HG03039 (cell line): Measurements from ENCODE around the gene TWNK.

Source experiments
- ATAC-seq: cut with Tn5 transposase; IDR thresholded peaks from one replicate; pipeline ENCODE4 v1.9.1; 2021; ENCODE audit warnings: mild to moderate bottlenecking, moderate library complexity; ENCODE audit not compliant: unreplicated experiment

TWNK gene

GRCh38 chr10:100996678-100997359 lies 9.5 kb downstream of the TWNK start:
- no peak for ATAC-seq

GRCh38 chr10:100997360-100998182 lies 10.2 kb downstream of the TWNK start:
- ATAC-seq: peak; percentile 37

GRCh38 chr10:100998183-100998990 lies 11.0 kb downstream of the TWNK start:
- peak; percentile 16 for ATAC-seq

GRCh38 chr10:100998991-100999741 lies 11.8 kb downstream of the TWNK start:
- peak; percentile 32 for ATAC-seq

- no peak for ATAC-seq
Measured at GRCh38 chr10:100999742-101000126, 12.4 kb downstream of the TWNK start, which contains the start of gene LZTS2. TSS of gene LZTS2 (plus strand) at chr10:100999808. CDS start at chr10:101002539, 2,731 bp downstream.

GRCh38 chr10:101000127-101000914 lies 13.0 kb downstream of the TWNK start:
- no peak for ATAC-seq

GRCh38 chr10:101000915-101001658 lies 13.7 kb downstream of the TWNK start:
- no peak for ATAC-seq

GRCh38 chr10:101001659-101002035 lies 14.3 kb downstream of the TWNK start:
- ATAC-seq: no peak

- no peak for ATAC-seq
Measured at GRCh38 chr10:101002456-101002855, 15.1 kb downstream of the TWNK start.

GRCh38 chr10:101003639-101004206 lies 16.4 kb downstream of the TWNK start:
- ATAC-seq: no peak

- no peak for ATAC-seq
Measured at GRCh38 chr10:101005361-101005760, 18.0 kb downstream of the TWNK start.

- ATAC-seq: no peak
Measured at GRCh38 chr10:101005869-101006567, 18.7 kb downstream of the TWNK start.

GRCh38 chr10:101006593-101007098 lies 19.3 kb downstream of the TWNK start:
- no peak for ATAC-seq

- no peak for ATAC-seq
Measured at GRCh38 chr10:101007099-101007711, 19.9 kb downstream of the TWNK start.

GRCh38 chr10:101007915-101008822 lies 20.8 kb downstream of the TWNK start:
- ATAC-seq: no peak

- no peak for ATAC-seq
Measured at GRCh38 chr10:101008823-101009423, 21.6 kb downstream of the TWNK start.
